Mononuclear cell (primary cell): ENCODE results near the gene CORO7. TPM values are rescaled to one million over a fixed set of nuclear protein-coding genes. Genes with fewer than 3 reads are reported as not detected.

Experiments used
- H3K27me3 ChIP-seq: 2 replicates; pipeline ENCODE4 v1.6.0; 2011; ENCODE audit warnings: low read length, control low read depth; ENCODE audit not compliant: insufficient read depth
- H3K4me1 ChIP-seq: 2 replicates; pipeline ENCODE4 v1.5.1; 2011; ENCODE audit warnings: mild to moderate bottlenecking, low read length, control low read depth; ENCODE audit not compliant: insufficient read depth
- H3K4me3 ChIP-seq: 2 replicates; pipeline ENCODE4 v1.5.1; 2011; ENCODE audit warnings: mild to moderate bottlenecking, low read length, moderate library complexity
- H3K9me3 ChIP-seq: 2 replicates; pipeline ENCODE4 v1.5.1; 2011; ENCODE audit warnings: low read depth, mild to moderate bottlenecking, control low read depth, low read length
- total RNA-seq: library from RNA; depleted of rRNA; stranded (reverse); fragments of >200 nt; gene quantifications from one replicate; pipeline ENCODE4 v1.2.3, GENCODE V29; 2012

The CORO7 gene
- total RNA-seq, 1 donor: 235 TPM

DNA sequence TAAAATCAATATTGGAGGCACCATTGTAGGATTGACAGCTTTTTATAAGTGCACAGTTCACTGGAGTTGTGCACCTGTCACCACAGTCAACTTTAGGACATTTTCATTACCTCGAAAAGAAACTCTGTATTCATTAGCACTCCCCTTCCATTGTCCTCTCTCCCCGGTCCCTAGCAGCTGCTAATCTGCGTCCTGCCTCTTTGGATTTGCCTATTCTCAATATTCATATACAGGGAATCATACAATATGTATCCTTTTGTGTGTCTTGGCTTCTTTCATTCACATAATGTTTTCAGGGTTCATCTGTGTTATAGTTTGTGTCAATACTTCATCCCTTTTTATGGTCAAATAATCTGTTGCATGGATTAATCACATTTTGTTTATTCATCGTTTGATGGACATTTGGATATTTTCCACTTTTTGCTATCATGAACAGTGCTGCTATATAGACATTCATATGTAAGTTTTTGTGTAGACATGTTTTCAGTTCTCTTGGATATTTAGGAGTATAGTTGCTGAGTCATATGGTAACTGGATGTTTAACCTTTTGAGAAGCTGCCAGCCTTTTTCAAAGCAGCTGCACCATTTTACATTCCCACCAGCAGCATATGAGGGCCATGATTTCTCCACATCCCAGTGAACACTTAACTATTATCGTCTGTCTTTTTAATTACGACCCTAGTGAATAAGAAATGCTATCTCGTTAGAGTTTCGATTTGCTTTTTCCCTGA is 19.1 kb upstream of the CORO7 start:
- Histone ChIP-seq H3K4me1 (no peaks in the 10 kb centered on the region), H3K27me3 (no peaks in the 10 kb centered on the region), H3K9me3 (no peaks in the 10 kb centered on the region), H3K4me3 (no peak overlapping the region)

DNA sequence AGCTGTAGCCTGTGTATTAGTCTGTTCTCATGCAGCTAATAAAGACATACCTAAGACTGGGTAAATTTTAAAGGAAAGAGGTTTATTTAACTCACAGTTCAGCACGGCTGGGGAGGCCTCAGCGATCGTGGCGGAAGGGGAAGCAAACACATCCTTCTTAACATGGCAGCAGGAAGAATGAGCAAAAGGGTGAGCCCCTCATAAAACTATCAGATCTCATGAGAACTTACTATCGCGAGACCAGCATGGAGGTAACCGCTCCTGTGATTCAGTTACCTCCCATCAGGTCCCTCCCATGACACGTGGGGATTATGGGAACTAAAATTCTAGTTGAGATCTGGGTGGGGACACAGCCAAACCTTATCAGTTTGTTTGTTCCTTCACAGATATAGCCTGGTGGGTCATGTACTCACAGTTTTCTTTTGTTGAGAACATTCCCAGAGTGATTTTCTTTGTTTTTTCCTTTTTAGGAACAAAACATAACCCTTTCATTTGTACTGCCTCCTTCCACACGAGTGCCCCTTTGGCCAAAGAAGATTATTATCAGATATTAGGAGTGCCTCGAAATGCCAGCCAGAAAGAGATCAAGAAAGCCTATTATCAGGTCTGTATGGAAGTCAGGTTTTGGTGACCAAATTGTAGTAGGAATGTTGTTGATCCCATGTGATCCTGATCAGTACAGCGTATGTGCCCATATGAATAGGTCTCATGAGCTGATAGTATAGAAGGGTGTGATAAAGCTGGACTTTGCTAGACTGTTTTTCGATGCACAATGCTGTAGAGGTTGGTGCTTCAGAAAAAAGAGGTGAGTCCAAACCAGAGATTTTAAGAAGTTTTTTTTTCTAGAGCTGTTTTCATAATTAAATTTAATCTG is 17.8 kb upstream of the CORO7 start:
- no peaks in the 10 kb centered on the region for H3K4me1 ChIP-seq
- no peaks in the 10 kb centered on the region for H3K27me3 ChIP-seq

DNA sequence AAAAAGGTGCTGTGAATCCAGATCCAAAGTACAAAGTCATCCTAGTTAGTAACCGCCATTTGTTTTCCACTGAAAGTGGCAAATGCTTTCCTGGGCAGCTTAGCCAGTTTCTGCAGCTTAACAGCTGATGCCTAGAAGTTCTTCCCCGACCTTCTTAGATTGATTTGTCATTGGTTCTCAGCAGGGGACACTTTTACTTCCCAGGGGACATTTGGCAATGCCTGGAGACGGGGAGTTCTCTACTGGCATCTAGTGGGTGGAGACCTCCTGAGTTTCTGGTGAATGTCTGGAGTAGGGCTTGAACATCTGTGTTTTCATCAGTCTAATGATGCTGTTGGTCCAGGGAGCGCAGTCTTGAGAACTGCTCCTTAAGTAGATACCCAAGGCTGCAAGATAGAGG is 16.8 kb upstream of the CORO7 start:
- Histone ChIP-seq H3K9me3 (no peaks in the 10 kb centered on the region), H3K4me3 (no peak overlapping the region), H3K4me1 (no peaks in the 10 kb centered on the region), H3K27me3 (no peaks in the 10 kb centered on the region)

More for the DNA sequence above, 17.8 kb upstream of the CORO7 start:
- H3K4me3 ChIP-seq: no peak overlapping the region
- no peaks in the 10 kb centered on the region for H3K9me3 ChIP-seq

DNA sequence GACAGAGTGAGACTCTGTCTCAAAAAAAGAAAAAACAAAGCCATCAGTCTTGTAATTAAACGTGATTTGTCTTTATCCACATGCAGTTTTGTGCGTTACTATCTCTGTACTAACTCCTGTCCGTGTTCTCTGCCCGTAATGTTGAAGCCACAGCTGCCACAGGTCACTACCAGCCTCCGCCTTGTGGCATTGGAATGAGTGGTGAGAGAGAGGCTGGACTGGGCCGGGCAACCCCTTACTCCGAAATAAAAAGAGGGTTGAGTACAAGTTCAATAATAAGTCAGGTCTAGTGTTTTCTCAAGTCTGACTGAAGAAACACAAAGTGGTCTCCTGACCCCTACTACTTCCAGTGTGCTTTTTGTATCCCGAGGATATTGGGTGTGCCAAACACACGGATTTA is 14.6 kb upstream of the CORO7 start:
- peaks cover 11% of the 10 kb centered on the region for H3K4me1 ChIP-seq
- H3K4me3 ChIP-seq: no peak overlapping the region
- no peaks in the 10 kb centered on the region for H3K9me3 ChIP-seq
- H3K27me3 ChIP-seq: no peaks in the 10 kb centered on the region

DNA sequence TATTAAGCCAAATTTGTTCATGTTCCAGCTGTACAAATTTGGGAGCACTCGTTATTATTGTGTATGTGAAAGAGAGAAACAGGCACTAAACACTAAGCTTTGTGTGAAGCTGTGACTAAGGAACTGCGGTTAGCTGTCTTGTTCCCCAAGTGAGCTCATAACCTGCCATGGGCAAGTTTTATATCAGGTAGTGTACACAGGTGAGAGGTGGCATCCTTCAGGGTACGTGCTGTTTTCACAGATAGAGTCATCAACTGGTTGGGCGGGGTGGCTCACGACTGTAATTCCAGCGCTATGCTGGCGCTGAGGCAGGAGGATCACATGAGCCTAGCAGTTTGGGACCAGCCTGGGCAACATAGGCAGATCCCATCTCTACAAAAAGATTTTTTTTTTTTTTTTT is 12.1 kb upstream of the CORO7 start:
- Histone ChIP-seq H3K4me3 (no peak overlapping the region), H3K4me1 (peaks cover 19% of the 10 kb centered on the region), H3K27me3 (no peaks in the 10 kb centered on the region), H3K9me3 (no peaks in the 10 kb centered on the region)

DNA sequence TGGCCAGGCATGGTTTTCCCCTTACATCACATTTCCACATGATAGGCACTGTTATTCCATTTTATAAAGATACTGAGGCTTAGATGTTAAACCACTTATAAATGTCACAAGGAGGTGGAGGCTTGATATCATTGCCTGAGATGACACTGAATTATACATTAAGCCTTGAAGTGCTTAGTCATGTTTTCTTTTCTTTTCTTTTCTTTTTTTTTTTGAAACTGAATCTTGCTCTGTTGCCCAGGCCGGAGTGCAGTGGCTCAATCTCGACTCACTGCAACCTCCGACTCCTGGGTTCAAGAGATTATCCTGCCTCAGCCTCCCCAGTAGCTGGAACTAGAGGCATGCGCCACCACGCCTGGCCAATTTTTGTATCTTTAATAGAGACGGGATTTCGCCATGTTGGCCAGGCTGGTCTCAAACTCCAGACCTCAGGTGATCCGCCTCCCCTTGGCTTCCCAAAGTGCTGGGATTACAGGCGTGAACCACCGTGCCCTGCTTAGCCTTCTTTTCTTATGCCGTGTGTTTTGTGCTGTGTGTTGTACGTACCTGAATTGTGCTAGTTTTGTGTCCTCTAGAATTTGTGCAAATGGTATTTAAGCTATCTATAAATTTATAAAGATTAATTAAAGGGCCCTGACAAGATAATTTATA is 10.5 kb upstream of the CORO7 start:
- H3K4me3 ChIP-seq: no peak overlapping the region
- no peaks in the 10 kb centered on the region for H3K9me3 ChIP-seq
- H3K27me3 ChIP-seq: no peaks in the 10 kb centered on the region
- peaks cover 21% of the 10 kb centered on the region for H3K4me1 ChIP-seq

DNA sequence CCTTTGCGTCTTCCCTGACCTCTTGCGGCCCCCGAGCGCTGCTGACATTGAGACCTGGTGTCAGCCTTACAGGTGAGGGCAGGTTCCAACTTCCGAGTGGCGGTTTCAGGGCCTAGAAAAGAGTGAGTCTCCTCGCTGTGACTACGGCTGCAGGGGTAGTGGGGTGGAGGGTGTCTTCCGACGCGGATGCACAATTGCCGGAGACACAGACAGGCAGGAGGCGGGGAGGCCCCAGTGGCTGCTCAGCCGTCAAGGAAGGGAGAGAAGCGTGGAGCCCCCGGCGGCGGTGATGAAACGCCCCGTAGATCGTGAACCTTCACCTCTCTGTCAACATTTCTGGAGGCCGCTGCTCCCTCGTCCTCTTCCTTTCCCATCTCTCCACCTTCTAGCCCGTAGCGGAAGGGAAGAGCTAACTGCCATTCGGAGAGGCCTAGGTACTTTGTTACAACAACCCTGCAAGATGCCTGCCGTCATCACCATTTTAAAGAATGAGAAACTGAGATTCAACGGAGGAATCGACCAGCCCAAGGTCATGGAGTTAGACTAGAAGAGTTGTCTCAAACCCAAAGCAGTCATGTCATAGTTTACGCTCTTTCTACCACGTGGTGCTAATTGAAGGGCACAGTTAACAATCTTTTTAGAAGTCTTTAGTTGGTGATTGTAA is 9.8 kb upstream of the CORO7 start:
- no peaks in the 10 kb centered on the region for H3K9me3 ChIP-seq
- H3K4me1 ChIP-seq: peaks cover 28% of the 10 kb centered on the region
- no peaks in the 10 kb centered on the region for H3K27me3 ChIP-seq
- H3K4me3 ChIP-seq: peak overlapping the region; percentile 89

DNA sequence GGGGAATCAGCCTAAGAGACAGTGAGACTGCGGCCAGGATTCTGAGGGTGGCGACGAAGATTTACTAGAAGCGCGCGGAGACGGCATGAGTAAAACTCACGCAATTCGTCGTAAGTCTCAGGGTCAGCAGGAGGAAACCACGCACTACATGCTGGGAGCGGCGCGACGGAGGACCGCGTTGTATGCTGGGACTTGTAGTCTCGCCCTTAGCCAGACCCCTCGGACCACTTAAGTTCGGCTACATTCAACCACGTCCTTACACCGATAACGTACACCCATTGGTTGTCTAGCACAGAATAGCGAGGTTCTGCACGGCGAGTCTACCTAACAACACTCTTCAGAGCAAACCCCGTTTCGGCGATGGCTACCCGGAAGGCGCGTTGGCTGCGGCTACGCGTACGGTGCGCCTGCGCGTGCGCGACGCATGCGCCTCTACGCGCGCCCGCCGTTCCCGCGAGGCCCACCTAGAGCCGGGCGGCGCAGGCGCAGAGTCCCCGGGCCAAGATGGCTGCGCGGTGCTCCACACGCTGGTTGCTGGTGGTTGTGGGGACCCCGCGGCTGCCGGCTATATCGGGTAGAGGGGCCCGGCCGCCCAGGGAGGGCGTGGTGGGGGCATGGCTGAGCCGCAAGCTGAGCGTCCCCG is 9.1 kb upstream of the CORO7 start, which contains the start of gene DNAJA3:
Gene DNAJA3 (plus strand): TSS at position 491 of the 643 bp plus-strand sequence. CDS start 14 bp downstream, at position 505.
- Histone ChIP-seq H3K27me3 (no peaks in the 10 kb centered on the region), H3K4me1 (peaks cover 34% of the 10 kb centered on the region), H3K9me3 (no peaks in the 10 kb centered on the region), H3K4me3 (peak within 1 kb of the TSS; percentile 89)

DNA sequence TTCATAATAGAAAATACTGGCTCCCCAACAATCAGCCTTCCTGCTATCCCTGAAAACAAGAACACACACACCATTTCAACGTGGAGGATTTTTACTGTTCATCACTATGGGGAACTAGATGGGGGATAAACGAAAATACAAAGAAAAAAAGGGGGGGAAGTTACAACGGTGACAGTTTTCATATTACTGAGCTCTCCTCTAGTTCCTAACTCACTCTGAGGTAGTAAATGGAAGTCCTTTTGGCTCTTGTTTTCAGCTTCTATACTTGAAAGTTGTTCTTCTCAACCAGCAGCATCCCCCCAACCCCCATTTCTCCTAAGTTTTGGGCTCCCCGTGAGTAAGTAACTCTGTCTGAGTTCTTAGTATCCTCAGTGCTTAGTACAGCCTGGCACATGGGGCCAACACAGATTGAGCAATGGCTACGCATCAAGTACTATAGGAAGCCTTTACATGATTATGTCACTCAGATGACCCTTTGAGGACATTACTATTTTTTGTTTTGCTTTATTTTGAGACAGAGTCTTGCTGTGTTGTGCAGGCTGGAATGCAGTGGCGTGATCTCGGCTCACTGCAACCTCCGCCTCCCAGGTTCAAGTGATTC is 4.2 kb upstream of the CORO7 start:
- no peaks in the 10 kb centered on the region for H3K27me3 ChIP-seq

DNA sequence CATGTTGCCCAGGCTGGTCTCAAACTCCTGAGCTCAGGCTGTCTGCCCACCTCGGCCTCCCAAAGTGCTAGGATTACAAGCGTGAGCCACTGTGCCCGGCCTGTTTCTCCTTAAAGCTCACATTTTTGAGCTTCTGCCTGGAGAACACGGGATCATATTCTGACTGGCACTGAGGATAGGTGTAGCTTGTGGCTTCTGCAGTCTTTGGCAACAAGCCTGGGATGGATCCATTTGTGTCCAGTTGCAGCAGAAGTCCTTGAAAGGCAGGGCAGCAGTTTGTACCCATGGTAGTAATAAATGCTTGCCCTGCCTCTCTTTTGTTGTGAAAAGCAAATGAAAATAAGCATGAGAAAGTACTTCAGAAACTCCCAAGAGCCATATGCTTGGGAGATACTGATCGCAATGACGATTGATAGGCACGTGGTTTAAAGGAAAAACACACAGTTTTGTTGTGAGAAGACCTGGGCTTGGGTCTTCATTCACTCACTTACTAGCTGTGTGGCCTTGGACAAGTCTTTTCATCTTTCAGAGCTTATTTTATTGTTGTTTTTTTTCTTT is 3.1 kb upstream of the CORO7 start:
- Histone ChIP-seq H3K27me3 (no peaks in the 10 kb centered on the region), H3K4me3 (no peak overlapping the region), H3K4me1 (peaks cover 56% of the 10 kb centered on the region), H3K9me3 (no peaks in the 10 kb centered on the region)

More for the DNA sequence above, 4.2 kb upstream of the CORO7 start:
- H3K9me3 ChIP-seq: no peaks in the 10 kb centered on the region
- H3K4me1 ChIP-seq: peaks cover 51% of the 10 kb centered on the region
- H3K4me3 ChIP-seq: no peak overlapping the region

DNA sequence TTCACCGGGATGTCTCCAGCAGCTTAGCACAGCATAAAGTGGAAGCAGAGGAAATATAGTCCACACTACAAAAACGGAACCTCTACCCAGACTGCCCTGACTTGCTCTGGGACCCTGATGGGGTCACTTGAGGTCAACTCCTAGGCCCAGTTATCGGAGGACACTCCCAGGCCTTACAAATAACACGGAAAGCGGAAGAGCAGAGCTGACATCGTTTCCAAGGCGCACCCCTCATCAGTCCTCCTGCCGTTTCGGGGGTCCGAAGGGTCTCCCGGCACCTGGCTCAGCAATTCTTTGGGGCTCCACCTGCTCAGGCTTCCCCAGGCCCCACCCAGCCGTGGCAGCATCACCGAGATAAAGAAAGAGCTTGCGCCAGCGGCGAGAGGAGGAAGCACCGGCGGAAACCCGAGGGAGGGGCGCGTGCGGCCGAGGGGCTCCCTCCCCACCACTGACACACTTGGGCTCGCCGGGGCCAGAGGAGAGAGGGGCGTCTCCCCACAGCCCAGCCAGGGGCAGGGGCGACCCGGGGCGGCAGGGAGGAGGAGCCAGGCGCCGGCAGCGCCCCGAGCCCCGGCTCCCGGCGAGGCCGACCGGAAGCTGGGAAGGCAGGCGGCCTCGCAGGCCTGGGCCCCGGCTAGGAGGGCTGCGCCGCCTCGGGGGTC is 727 bp downstream of the CORO7 start:
- Histone ChIP-seq H3K4me3 (peak overlapping the region; percentile 94), H3K9me3 (no peaks in the 10 kb centered on the region), H3K4me1 (peaks cover 61% of the 10 kb centered on the region), H3K27me3 (no peaks in the 10 kb centered on the region)

DNA sequence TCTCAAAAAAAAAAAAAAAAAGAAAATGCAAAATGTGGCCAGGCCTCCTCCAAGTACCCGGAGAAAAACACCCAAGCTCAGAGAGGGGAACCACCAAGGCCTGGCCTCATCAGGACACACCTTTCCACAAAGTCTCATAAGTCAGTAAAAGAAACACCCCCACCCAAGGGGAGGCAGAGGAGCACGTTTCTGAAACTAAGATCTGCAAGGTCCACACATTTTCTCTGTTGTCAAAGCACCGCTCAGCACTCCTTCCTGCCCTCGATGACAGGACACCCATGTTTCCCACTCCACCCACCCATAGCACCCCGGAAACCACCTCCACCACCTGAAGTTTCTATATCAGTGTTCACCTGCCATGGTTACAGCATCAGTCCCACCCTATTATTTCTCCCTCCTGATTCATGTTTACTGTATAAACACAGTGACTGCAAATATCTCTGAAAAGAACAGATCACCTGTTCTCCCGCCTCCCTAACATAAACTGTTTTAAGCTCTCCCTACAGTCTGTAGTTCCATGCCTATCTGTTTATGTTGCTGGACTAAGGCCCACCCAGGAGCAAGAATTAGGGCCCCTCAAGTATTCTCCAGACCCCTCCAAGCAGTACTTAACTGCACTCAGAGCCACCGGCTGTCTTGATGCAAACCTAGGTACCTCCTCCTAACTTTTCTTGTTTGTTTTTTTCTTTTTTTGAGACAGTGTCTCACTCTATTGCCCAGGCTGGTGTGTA is 2.0 kb downstream of the CORO7 start:
- no peaks in the 10 kb centered on the region for H3K9me3 ChIP-seq
- peaks cover 48% of the 10 kb centered on the region for H3K4me1 ChIP-seq
- peak overlapping the region; percentile 94 for H3K4me3 ChIP-seq
- H3K27me3 ChIP-seq: no peaks in the 10 kb centered on the region

DNA sequence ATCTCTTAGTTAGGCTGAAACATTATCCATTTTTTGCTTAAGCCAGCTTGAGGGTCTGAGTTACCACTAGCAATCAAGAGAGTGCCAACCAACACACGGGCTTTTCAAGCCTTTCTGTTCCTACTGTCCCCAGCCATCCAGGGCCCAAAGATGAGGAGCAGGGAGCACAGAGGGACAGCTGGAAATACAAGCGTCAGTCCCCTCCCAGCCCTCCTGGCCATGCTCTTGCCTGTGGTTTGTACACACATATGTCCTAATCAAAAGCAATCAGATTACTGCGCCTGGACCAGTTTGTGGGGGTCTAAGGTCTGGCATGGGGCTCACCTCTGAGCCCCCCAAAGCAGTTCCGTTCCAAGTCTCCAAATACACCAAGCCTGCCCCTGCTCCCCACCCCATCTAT is 3.5 kb downstream of the CORO7 start:
- Histone ChIP-seq H3K27me3 (no peaks in the 10 kb centered on the region), H3K9me3 (no peaks in the 10 kb centered on the region), H3K4me3 (no peak overlapping the region), H3K4me1 (peaks cover 40% of the 10 kb centered on the region)
